T-helper 17 cell (primary cell): Measurements from ENCODE around the gene SLC17A7. TPM values are rescaled to one million over a fixed set of nuclear protein-coding genes. Genes with fewer than 3 reads are reported as not detected.

Experiments used
- ATAC-seq: fragments of 150-1000 bp; cut with Tn5 transposase; 2 replicates; pipeline ENCODE4 v1.10.0; 2021; ENCODE audit warnings: mild to moderate bottlenecking, moderate library complexity
- DNase-seq, 3 donors: peaks; one replicate each; pipeline versions ENCODE4 v3.0.0 to v3.0.0-alpha.2; 2020 to 2021
- H3K9me3 ChIP-seq: one replicate; pipeline ENCODE4 v1.7.0; 2013; ENCODE audit warnings: low read length, mild to moderate bottlenecking; ENCODE audit not compliant: control insufficient read depth, poor library complexity, severe bottlenecking
- H3K27ac Mint-ChIP-seq: one replicate; pipeline ENCODE4 v1.8.0; 2022; ENCODE audit warnings: mild to moderate bottlenecking, moderate library complexity, mixed read lengths
- H3K27me3 Mint-ChIP-seq: one replicate; pipeline ENCODE4 v1.8.0; 2022; ENCODE audit warnings: mixed read lengths
- H3K36me3 Mint-ChIP-seq: one replicate; pipeline ENCODE4 v1.8.0; 2022; ENCODE audit warnings: low read depth, mixed read lengths
- H3K4me1 Mint-ChIP-seq: one replicate; pipeline ENCODE4 v1.8.0; 2022; ENCODE audit warnings: mild to moderate bottlenecking, mixed read lengths
- H3K4me3 Mint-ChIP-seq: one replicate; pipeline ENCODE4 v1.8.0; 2022; ENCODE audit warnings: mild to moderate bottlenecking, moderate library complexity, mixed read lengths
- total RNA-seq, 4 donors: library from RNA in 2 of 4; stranded (reverse) in 2 of 4; gene quantifications; one replicate each; pipeline ENCODE4 v1.2.3 and lab custom pipeline; 2022 to 2026

SLC17A7 gene
- total RNA-seq, 2 donors from 2014 or later, result not detected

DNA sequence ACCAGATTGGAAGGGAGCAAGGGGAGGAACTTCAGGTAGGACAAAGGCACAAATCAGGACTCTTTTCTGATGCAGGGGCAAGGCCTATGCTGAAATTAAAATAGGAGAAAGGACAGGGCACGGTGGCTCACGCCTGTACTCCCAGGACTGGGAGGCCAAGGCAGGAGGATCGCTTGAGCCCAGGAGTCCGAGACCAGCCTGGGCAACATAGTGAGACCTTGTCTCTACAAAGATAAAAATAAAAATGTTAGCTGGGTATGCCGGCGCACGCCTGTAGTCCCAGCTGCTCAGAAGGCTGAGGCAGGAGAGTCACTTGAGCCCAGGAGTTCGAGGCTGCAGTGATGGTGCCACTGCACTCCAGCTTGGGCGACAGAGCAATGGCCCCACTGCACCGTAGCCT lies 5.7 kb downstream of the SLC17A7 start:
- Mint-ChIP-seq H3K4me1 (peaks cover 37% of the 10 kb centered on the region), H3K4me3 (peak overlapping the region; percentile 16), H3K27ac (peak overlapping the region; percentile 2), H3K36me3 (peaks cover 16% of the 10 kb centered on the region), H3K27me3 (peaks cover 84% of the 10 kb centered on the region)
- ATAC-seq, result no peak
- H3K9me3 ChIP-seq, result no peaks in the 10 kb centered on the region
- DNase-seq, result no peak

DNA sequence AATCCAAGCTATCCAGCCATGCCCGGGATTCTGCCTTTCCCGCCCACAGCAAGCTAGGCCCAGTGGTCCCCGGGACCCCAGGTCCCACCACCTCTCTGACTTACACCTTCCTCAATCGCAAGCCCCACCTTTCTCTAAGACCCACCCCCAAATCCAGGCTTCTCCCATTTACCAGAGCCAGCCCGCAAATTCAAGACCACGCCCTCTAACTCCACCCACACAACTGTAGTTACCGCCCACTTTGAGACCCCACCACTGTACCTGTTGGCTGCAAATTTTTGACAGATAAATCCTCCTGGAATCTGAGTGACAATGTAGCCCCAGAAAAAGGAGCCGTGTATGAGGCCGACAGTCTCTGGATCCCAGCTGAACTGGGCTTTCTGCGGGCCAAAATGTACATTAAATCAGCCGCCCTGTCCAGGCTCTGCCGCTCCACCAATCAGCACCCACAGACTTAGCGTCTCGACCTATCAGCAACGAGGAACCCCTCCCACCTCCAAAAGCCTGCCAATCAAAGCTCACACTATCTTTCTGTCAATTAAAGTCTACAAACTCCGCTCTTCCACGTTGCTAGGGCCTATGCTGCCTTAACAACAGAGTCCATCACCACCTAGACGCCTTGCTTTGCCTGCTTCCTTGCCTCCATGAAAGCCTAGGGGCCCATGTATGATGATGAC lies 6.3 kb downstream of the SLC17A7 start:
- Mint-ChIP-seq H3K27me3 (peaks cover 84% of the 10 kb centered on the region), H3K4me3 (no peak overlapping the region), H3K4me1 (peaks cover 37% of the 10 kb centered on the region), H3K36me3 (peaks cover 16% of the 10 kb centered on the region), H3K27ac (no peak overlapping the region)
- DNase-seq, result no peak
- H3K9me3 ChIP-seq, result no peaks in the 10 kb centered on the region
- no peak for ATAC-seq

DNA sequence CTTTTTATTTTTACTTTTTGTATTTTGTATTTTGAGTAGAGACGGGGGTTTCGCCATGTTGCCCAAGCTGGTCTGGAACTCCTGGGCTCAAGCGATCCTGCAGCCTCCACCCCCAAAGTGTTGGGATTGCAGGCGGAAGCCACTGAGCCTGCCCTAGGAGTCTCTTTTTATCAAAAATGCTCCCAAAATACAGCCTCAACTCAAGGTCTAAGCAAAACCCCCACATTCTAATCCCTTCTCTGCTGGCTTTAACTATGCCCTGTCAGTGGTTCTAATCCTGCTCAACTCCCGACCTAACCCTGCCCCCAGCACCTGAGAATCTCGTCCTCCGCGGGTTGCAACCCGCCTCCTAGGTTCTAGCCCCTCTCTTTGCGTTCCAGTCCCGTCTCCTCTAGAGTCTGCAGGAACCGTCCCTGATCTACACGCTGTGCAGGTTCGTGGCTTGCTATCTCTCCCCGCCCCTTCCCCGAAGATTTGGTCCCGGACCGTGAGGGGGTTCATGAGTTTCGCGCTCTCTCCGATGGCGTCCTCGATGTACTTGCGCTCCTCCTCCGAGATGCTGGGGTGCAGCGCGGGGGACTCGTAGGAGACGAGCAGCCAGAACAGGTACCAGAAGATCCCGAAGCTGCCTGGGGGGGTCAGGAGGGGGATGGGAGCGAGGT lies 8.0 kb downstream of the SLC17A7 start:
- H3K27ac Mint-ChIP-seq, result peak overlapping the region; percentile 39
- peaks cover 82% of the 10 kb centered on the region for H3K27me3 Mint-ChIP-seq
- peak overlapping the region; percentile 28 for H3K4me3 Mint-ChIP-seq
- H3K9me3 ChIP-seq, result no peaks in the 10 kb centered on the region
- DNase-seq, result no peak
- H3K36me3 Mint-ChIP-seq, result peaks cover 17% of the 10 kb centered on the region
- peaks cover 43% of the 10 kb centered on the region for H3K4me1 Mint-ChIP-seq
- ATAC-seq, result no peak

DNA sequence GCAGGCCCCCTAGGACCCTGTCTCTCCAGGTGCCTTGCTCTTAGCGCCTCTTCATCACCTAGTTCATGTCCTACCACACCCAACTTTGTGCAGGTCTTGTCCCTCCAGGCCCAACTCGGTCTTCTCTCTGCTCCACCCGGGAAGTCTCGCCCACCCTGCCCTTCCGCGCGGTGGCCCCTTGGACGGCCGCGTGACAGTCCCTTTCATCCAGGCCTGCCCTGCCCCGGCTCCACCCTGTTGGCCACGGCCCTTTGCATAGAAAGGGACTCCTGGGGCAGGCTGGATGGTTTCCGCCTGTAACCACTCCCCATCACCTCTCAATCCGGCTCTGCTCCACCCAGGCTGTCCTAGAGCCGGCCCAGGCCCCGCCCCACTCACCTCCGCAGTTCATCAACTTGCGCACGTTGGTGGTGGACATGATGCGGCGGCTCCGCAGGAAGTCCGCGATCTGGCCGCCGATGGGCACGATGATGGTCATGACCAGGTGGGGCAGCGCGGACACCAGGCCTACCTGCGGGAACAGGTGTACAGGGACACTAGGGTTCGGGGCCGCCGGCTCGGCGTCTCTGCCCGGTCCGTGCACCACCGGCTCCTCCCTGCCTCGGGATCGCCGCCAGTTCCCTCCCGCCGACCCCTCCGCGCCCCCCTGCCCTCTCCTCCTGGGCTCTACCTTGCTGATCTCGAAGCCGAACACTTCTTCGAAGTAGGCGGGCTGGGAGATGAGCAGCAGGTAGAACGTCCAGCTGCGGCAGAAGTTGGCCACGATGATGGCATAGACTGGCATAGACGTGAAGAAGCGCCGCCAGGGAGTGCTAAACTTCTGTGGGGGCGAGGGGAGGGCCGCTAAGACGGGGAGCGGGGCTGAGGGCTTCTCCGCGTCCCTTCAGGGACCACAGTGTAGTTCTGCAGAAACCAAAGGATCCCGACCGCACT lies 8.9 kb downstream of the SLC17A7 start:
- DNase-seq, result peak in 1 of 3 donors; percentile 32
- peak overlapping the region; percentile 39 for H3K27ac Mint-ChIP-seq
- peaks cover 43% of the 10 kb centered on the region for H3K4me1 Mint-ChIP-seq
- H3K9me3 ChIP-seq, result no peaks in the 10 kb centered on the region
- H3K36me3 Mint-ChIP-seq, result peaks cover 13% of the 10 kb centered on the region
- peak overlapping the region; percentile 66 for H3K4me3 Mint-ChIP-seq
- ATAC-seq, result peak; percentile 72
- peaks cover 82% of the 10 kb centered on the region for H3K27me3 Mint-ChIP-seq

DNA sequence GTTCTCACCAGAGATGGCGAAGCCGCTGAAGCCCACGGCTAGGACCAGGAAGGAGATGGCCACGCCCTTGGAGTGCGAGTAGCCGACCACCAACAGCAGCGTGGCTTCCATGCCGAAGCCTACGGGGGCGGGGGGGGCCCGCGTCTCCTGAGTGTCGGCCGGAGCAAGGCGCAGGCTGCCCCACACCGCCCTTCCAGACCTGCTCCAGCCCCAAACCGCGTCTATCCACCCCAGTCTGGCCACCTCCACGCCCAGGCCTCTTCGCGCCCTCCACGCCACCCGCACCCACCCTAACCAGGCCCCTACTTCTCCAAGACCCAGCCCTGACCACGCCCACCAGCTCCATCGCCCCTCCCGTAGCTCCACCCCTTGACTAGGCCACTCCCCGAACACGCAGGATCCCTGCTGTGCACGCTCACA lies 10.0 kb downstream of the SLC17A7 start:
- Mint-ChIP-seq H3K4me3 (no peak overlapping the region), H3K27ac (no peak overlapping the region), H3K36me3 (peaks cover 19% of the 10 kb centered on the region), H3K4me1 (peaks cover 49% of the 10 kb centered on the region), H3K27me3 (peaks cover 82% of the 10 kb centered on the region)
- DNase-seq (no peak), ATAC-seq (no peak)
- H3K9me3 ChIP-seq, result no peaks in the 10 kb centered on the region

DNA sequence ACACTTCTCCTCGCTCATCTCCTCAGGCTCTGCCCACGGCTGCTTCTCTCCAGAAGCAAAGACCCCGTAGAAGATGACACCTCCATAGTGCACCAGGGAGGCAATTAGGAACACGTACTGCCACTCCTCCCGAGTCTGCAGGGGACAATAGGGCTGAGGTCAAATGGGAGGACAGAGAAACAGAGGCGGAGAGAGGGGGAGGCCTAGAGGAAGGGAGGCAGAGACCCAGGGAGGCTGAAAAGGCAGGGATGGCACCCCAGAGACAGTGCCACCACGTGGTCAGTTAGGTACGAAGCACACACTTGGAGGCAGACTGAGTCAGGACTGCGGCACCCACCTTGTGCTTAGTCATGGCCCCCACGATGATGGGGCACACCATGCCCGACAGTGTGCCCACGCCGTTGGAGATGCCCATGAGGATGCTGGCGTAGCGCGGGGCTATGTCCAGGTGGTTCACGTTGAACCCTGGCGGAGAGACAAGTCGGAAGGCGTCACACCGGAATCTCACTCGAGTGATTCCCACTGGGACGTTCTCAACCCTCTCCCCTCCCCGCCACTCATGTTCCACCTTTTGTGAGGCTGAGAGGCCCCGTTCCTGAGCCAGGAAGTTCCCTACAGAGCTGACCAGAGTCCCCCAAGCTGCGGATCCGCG lies 10.5 kb downstream of the SLC17A7 start:
- Mint-ChIP-seq H3K4me1 (peaks cover 49% of the 10 kb centered on the region), H3K27me3 (peaks cover 82% of the 10 kb centered on the region), H3K36me3 (peaks cover 19% of the 10 kb centered on the region), H3K27ac (no peak overlapping the region), H3K4me3 (peak overlapping the region; percentile 0)
- ATAC-seq (no peak), DNase-seq (no peak)
- H3K9me3 ChIP-seq, result no peaks in the 10 kb centered on the region

DNA sequence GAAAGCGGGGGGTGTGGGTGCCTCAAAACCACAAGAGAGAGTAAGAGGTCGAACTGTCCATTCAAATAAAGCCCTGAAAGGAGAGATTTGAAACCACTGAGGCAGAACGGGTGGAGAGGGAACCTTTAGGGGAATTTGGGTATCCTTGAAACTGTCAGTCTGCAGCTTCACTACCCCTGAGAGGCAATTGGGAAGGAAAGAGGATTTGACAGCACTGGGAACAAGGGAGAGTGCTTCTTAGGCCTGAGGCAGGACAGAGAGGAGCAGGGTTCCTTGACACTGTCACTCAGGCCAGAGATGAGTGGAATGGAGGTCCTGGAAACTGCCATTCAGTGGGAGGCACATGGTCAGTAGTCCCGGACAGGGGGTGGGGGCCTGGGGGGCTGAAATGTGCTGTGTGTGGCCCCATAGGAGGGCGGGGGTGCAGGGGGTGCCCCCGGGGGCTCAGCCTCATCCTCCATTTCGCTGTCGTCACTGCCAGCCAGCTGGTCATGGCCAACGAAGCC lies 11.1 kb downstream of the SLC17A7 start:
- H3K4me3 Mint-ChIP-seq, result no peak overlapping the region

DNA sequence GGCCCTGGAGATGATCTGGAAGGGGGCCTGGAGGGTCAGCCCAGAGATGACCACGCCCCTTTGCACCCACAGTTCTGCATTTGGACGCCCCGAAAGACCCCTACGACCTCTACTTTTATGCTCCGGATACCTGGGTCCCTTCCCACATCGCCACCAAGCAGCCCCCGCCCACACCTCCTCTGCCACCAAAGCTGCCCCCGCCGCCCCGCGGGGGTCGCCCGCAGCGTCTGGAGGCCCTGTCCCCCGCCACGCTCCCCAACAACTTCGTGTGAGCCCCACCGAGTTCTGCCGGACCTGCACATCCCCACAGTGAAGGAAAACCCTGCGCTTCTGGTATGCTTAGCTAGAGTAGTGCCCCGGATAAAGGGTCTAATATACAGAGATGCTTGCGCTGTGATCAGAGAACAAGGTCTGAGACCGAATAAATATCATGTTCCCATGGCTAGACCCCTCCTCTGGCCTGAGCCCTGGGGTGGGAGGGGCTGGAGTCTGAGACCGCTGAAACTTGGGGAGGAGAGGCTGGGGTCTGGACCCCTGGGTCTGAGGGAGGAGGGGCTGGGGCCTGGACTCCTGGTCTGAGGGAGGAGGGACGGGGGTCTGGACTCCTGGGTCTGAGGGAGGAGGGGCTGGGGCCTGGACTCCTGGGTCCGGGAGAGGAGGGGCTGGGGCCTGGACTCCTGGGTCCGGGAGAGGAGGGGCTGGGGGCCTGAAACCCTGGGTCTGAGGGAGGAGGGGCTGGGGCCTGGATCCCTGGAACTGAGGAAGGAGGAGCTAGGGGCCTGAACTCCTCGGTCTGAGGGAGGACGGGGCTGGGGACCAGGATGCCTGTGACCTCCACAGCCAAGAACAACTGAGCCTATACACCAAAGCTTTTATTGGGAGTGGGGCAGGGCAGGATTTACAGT lies 12.5 kb downstream of the SLC17A7 start:
- Mint-ChIP-seq H3K27ac (no peak overlapping the region), H3K36me3 (peaks cover 18% of the 10 kb centered on the region), H3K27me3 (peaks cover 85% of the 10 kb centered on the region), H3K4me3 (peak overlapping the region; percentile 25), H3K4me1 (peaks cover 58% of the 10 kb centered on the region)
- no peaks in the 10 kb centered on the region for H3K9me3 ChIP-seq
- ATAC-seq (no peak), DNase-seq (no peak)

More for the DNA sequence above, 11.1 kb downstream of the SLC17A7 start:
- ATAC-seq (no peak), DNase-seq (no peak)
- Mint-ChIP-seq H3K4me1 (peaks cover 50% of the 10 kb centered on the region), H3K27me3 (peaks cover 82% of the 10 kb centered on the region), H3K27ac (no peak overlapping the region), H3K36me3 (peaks cover 15% of the 10 kb centered on the region)
- H3K9me3 ChIP-seq, result no peaks in the 10 kb centered on the region

DNA sequence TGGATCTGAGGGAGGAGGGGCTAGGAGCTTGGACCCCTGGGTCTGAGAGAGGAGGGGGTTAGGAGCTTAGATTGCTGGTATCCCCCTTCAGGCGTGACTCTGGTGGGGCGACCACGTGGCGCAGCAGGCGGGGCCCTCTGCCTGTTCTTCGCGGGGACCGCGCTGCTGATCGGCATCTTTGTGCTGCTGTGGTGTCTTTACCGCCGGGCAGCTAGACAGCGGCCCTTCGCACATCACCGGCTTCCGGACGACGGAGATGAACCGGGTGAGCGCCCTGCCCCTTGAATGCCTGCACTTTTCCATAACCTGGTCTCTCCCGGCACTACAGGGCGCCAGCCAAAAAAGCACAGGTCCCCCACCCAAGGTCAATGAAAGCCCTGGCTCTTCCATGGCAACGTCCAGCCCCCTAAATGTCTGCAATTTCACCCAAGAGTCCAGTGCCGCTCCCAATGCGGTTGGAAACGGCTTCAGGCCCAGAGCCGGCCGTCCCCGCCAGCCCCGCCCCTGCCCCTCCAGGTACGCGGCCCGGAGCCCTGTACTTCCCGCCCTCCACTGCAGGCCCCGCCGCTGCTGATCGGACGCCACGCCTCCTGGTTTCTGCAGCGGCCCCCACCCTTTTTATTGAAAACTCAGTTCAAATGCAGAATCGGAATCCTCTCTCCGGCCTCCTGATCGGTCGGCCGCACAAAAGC lies 13.3 kb downstream of the SLC17A7 start:
- H3K9me3 ChIP-seq, result no peaks in the 10 kb centered on the region
- ATAC-seq (peak; percentile 39), DNase-seq (peak in 2 of 3 donors; percentile 25 to 40)
- Mint-ChIP-seq H3K27ac (no peak overlapping the region), H3K4me1 (peaks cover 59% of the 10 kb centered on the region), H3K4me3 (peak overlapping the region; percentile 75), H3K27me3 (peaks cover 85% of the 10 kb centered on the region), H3K36me3 (peaks cover 22% of the 10 kb centered on the region)

DNA sequence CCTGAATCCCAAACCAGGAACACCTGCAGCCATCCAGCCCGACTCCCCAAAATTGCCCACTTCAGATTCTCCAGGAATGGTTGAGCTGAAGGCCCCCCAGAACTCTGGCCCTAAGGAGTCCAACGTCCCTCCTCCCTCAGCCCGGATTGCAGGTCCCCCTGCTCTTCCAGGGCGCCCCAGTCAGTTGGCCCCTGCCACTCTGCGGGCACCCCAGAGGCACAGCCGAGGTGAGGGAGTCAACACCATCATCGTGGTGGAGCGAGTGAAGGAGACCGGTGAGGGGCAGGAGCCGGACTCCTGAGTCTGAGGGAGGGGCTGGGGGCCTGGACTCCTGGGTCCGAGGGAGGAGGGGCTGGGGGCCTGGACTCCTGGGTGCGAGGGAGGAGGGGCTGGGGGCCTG lies 14.0 kb downstream of the SLC17A7 start:
- Mint-ChIP-seq H3K27ac (no peak overlapping the region), H3K4me1 (peaks cover 61% of the 10 kb centered on the region), H3K36me3 (peaks cover 22% of the 10 kb centered on the region), H3K27me3 (peaks cover 88% of the 10 kb centered on the region), H3K4me3 (no peak overlapping the region)
- ATAC-seq, result no peak
- no peak for DNase-seq
- no peaks in the 10 kb centered on the region for H3K9me3 ChIP-seq

DNA sequence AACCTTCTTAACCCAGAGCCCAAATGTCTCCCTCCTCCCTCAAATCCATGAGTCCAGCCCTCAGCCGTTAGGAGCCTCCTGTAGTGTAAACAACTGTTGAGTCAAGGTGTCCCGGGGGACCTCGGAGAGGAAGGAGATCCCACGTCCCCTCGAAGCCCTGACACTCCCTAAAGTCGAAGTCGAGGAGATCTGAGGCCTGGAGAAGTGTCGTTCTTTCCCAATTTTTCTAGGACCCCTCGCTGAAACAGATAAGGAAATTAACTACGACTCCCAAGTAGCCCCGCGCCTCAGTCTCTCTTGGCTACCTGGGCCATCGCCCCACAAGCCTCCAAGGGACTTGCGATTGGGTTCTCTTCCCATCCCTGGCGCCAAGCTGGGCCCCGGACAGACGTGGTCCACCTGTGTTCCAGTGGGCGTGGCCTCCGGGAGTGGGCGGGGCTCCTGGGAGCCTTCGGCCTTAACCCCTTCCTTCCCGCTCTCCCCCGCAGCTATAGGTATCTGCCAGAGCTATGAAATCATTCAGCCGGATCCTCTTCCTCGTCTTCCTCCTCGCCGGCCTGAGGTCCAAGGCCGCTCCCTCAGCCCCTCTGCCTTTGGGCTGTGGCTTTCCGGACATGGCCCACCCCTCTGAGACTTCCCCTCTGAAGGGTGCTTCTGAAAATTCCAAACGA lies 15.3 kb downstream of the SLC17A7 start:
- H3K4me1 Mint-ChIP-seq, result peaks cover 68% of the 10 kb centered on the region
- DNase-seq (no peak), ATAC-seq (no peak)
- H3K9me3 ChIP-seq, result no peaks in the 10 kb centered on the region
- H3K27me3 Mint-ChIP-seq, result peaks cover 92% of the 10 kb centered on the region
- no peak overlapping the region for H3K27ac Mint-ChIP-seq
- no peak overlapping the region for H3K4me3 Mint-ChIP-seq
- H3K36me3 Mint-ChIP-seq, result peaks cover 22% of the 10 kb centered on the region
